Vagina (tissue), 2 donors: Measurements from ENCODE around the gene TLE5. TPM values are rescaled to one million over a fixed set of nuclear protein-coding genes. Genes with fewer than 3 reads are reported as not detected.

Source experiments
- DNase-seq, 2 donors: peaks; one replicate each; pipeline ENCODE4 v3.0.0-alpha.2; 2017; ENCODE audit errors: extremely low spot score in 2 of 2
- H3K27ac ChIP-seq: fragments of 200-600 bp; sonication (generic); one replicate; pipeline ENCODE4 v1.5.1; 2019
- H3K27me3 ChIP-seq: fragments of 200-600 bp; sonication (generic); one replicate; pipeline ENCODE4 v1.5.1; 2019
- H3K36me3 ChIP-seq, 2 donors: fragments of 200-600 bp; sonication (generic); one replicate each; pipeline ENCODE4 v1.5.1; 2017 to 2019
- H3K4me1 ChIP-seq: fragments of 200-600 bp; sonication (generic); one replicate; pipeline ENCODE4 v1.5.1; 2019
- H3K4me3 ChIP-seq, 2 donors: fragments of 200-600 bp; sonication (generic); 1 replicate in 1 of 2; 2 replicates in 1 of 2; pipeline ENCODE4 v1.5.1; 2016 to 2019
- H3K9me3 ChIP-seq: fragments of 200-600 bp; sonication (generic); one replicate; pipeline ENCODE4 v1.5.1; 2019
- POLR2A ChIP-seq, 2 donors: fragments of 450-650 bp; IDR thresholded peaks; one replicate each; pipeline ENCODE4 v1.6.1; 2017; ENCODE audit warnings: antibody characterized with exemption in 2 of 2, mild to moderate bottlenecking in 2 of 2, moderate library complexity in 2 of 2
- POLR2AphosphoS5 ChIP-seq, 2 donors: sonication (generic); formaldehyde crosslinking; IDR thresholded peaks; one replicate each; pipeline ENCODE4 v1.9.0; 2017; ENCODE audit warnings: antibody characterized with exemption in 2 of 2, mild to moderate bottlenecking in 2 of 2, low read depth in 1 of 2; ENCODE audit not compliant: insufficient read depth in 1 of 2
- intact Hi-C: fragments of 100-400 bp; cut with DNase I; formaldehyde crosslinking; loops from one replicate; pipeline ENCODE4 v1.15.1; 2023
- total RNA-seq: library from RNA; depleted of rRNA; stranded (reverse); fragments of >200 nt; gene quantifications from one replicate; pipeline ENCODE4 v1.2.3, GENCODE V29; 2016
- TF ChIP-seq, protein P1 (sequence below), 3 experiments: fragments of 450-650 bp in 2 of 3; fragments of 200-600 bp in 1 of 3; sonication (generic) in 1 of 3; IDR thresholded peaks; one replicate each; pipeline ENCODE4 v1.5.1; 2017 to 2019; ENCODE audit warnings: antibody characterized with exemption in 3 of 3, mild to moderate bottlenecking in 2 of 3, moderate library complexity in 2 of 3

Gene TLE5
- total RNA-seq, 1 donor from 2014 or later = 451 TPM

DNA sequence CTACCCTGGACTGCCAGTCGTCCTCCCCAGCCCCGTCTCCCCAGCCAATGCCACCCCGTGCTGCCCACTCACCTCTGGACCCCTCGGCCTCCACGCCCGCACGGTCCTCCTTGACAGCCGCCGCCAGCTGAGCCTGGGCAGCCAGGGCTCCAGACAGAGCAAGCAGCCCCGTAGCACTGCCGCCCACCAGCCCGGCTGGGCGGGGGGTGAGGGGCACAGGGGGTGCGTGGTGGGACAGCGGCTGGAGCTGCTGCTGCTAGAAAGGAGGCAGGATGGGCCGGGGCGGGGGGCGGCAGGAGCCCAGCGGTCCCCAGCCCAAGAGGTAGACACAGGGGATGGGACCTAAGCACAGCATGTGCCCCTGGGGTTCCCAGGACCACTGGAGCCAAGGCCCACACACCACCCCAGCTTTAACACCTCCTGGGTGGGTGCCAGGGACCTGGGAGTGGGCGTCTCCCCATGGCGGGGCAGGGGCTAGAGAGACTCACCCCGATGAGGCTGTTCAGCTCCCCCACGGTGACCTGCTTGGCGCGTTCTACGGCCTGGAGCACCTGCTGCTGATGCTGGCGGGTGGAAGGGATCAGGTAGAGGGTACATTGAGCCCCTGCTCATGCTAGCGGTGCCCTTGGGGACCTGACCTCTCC, 43.0 kb downstream of the TLE5 start:
- intact Hi-C loops = no loop called here
- TF ChIP-seq, protein P1, sequence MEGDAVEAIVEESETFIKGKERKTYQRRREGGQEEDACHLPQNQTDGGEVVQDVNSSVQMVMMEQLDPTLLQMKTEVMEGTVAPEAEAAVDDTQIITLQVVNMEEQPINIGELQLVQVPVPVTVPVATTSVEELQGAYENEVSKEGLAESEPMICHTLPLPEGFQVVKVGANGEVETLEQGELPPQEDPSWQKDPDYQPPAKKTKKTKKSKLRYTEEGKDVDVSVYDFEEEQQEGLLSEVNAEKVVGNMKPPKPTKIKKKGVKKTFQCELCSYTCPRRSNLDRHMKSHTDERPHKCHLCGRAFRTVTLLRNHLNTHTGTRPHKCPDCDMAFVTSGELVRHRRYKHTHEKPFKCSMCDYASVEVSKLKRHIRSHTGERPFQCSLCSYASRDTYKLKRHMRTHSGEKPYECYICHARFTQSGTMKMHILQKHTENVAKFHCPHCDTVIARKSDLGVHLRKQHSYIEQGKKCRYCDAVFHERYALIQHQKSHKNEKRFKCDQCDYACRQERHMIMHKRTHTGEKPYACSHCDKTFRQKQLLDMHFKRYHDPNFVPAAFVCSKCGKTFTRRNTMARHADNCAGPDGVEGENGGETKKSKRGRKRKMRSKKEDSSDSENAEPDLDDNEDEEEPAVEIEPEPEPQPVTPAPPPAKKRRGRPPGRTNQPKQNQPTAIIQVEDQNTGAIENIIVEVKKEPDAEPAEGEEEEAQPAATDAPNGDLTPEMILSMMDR (IDR thresholded peaks at IDR 0.05) = no peak
- TF ChIP-seq POLR2AphosphoS5 (IDR thresholded peaks at IDR 0.05; ENCODE audit: insufficient read depth in 1 of 2, low read depth in 1 of 2) = no peak
- no peak for TF ChIP-seq POLR2A (IDR thresholded peaks at IDR 0.05)
- H3K4me1 ChIP-seq = no peaks in the 10 kb centered on the region
- no peaks in the 10 kb centered on the region for H3K27me3 ChIP-seq
- no peaks in the 10 kb centered on the region for H3K9me3 ChIP-seq
- H3K4me3 ChIP-seq = no peak overlapping the region
- no peak for DNase-seq
- no peak overlapping the region for H3K27ac ChIP-seq
- no peaks in the 10 kb centered on the region for H3K36me3 ChIP-seq

DNA sequence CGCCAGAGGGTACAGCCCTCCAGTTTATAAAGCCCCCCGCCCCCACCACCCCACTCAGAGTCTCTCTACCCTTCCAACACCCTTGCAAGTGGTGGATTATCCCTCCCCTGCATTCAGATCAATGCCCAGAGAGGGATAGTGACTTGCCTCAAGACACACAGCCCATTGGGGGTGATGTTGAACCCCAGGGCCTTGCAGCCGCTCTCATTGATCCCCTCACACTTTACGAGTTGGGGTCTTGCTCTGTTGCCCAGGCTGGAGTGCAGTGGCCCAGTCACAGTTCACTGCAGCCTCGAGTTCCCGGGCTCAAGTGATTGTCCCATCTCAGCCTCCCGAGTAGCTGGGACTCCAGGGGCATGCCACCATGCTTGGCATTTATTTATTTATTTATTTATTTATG, 44.4 kb downstream of the TLE5 start:
- H3K36me3 ChIP-seq = peaks cover 0 to 3% of the 10 kb centered on the region in 2 donors
- H3K4me1 ChIP-seq = no peaks in the 10 kb centered on the region
- H3K9me3 ChIP-seq = no peaks in the 10 kb centered on the region
- no peak overlapping the region for H3K4me3 ChIP-seq
- DNase-seq = no peak
- H3K27ac ChIP-seq = no peak overlapping the region
- intact Hi-C loops = no loop called here
- TF ChIP-seq, protein P1 (IDR thresholded peaks at IDR 0.05) = no peak
- H3K27me3 ChIP-seq = no peaks in the 10 kb centered on the region

DNA sequence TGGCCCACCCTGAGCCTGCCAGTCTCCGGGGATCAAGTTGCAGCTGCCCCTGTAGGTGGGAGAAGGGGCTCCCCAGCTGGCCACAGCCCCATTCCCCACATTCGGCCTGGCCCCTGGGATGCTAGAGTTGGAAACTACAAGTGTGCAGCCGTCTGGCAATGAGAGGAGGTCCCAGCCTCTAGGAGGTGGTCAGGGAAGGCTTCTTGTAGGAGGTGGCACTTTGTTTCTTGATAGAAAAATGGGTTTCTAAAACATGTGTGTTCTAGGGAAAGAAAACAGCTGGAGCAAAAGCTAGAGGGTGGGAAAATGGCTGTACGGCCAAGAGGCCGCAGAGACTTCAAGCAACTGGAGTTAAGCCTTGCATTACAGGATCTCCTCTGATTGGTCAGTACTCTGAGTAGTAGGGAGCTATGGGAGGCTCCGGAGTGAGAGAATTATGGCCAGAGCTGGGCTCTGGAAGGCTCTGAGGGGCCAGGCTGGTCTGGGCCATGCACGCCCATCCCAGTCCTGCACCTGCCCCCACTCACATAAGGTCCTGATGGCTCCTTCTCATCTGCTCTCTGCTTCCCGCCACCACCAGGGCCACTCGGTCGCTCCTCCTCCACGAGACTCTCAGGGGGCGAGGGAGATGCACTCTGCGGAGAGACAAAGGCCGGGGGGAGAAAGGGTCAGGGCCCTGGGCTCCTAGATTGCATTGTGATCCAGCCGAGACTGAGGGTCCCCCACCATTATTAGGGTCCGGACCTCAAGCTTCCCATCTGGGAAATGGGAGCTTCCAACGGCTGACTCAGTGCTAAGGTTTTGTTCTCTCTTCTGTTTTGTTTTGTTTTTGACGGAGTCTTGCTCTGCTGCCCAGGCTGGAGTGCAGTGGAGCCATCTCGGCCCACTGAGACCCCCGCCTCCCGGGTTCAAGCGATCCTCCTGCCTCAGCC, 46.9 kb downstream of the TLE5 start:
- peaks cover 0 to 6% of the 10 kb centered on the region in 2 donors for H3K36me3 ChIP-seq

DNA sequence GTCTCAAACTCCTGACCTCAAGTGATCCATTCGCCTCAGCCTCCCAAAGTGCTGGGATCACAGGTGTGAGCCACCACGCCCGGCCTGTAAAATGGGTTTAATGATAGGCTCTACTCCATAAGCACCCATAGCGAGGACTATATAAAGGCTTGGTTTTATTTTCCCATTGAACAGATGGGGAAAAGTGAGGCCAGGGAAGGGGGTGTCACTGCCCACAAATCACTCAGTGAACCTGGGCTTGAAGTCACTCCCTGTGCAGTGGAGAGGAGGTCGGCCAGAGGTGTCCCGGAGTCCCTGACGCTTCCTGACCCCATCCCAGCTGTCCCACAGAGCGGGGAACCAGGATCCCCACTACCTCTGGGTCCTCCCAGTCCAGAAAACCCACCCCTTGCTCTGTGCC, 48.2 kb downstream of the TLE5 start:
- TF ChIP-seq POLR2AphosphoS5 (IDR thresholded peaks at IDR 0.05; ENCODE audit: insufficient read depth in 1 of 2, low read depth in 1 of 2) (no peak), POLR2A (IDR thresholded peaks at IDR 0.05) (no peak)
- TF ChIP-seq, protein P1 (IDR thresholded peaks at IDR 0.05) = no peak
- no peak for DNase-seq
- Histone ChIP-seq H3K27me3 (no peaks in the 10 kb centered on the region), H3K27ac (no peak overlapping the region), H3K4me3 (no peak overlapping the region), H3K9me3 (no peaks in the 10 kb centered on the region), H3K4me1 (no peaks in the 10 kb centered on the region), H3K36me3 (peaks cover 0 to 10% of the 10 kb centered on the region in 2 donors)
- intact Hi-C loops = no loop called here

More for the DNA sequence above, 46.9 kb downstream of the TLE5 start:
- no peaks in the 10 kb centered on the region for H3K4me1 ChIP-seq
- no peak overlapping the region for H3K4me3 ChIP-seq
- intact Hi-C loops = no loop called here
- no peak for TF ChIP-seq POLR2AphosphoS5 (IDR thresholded peaks at IDR 0.05; ENCODE audit: insufficient read depth in 1 of 2, low read depth in 1 of 2)
- TF ChIP-seq, protein P1 (IDR thresholded peaks at IDR 0.05) = no peak
- no peak for TF ChIP-seq POLR2A (IDR thresholded peaks at IDR 0.05)
- H3K27ac ChIP-seq = no peak overlapping the region
- DNase-seq = no peak
- H3K27me3 ChIP-seq = no peaks in the 10 kb centered on the region
- no peaks in the 10 kb centered on the region for H3K9me3 ChIP-seq
